Measurements from ENCODE around the gene VPS26A. TPM values are rescaled to one million over a fixed set of nuclear protein-coding genes. Genes with fewer than 3 reads are reported as not detected.

Gene VPS26A
- total RNA-seq, 1 experiment from 2014 or later: 37.4 TPM

DNA sequence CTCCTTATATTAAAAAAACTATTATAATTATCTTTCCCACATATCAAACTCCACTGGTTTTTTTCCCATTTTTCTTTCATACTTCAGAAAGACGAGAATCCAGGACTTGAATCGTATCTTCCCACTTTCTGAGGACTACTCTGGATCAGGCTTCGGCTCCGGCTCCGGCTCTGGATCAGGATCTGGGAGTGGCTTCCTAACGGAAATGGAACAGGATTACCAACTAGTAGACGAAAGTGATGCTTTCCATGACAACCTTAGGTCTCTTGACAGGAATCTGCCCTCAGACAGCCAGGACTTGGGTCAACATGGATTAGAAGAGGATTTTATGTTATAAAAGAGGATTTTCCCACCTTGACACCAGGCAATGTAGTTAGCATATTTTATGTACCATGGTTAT is 20.2 kb upstream of the VPS26A start:
- POLR2A ChIA-PET: no interaction called here
- no peak for TF ChIP-seq RELA (CRISPR knock-in tag; IDR thresholded peaks at IDR 0.05; ENCODE audit: borderline replicate concordance)
- no peak for TF ChIP-seq ZNF532 (CRISPR knock-in tag; IDR thresholded peaks at IDR 0.05; ENCODE audit: borderline replicate concordance)
- no peak for TF ChIP-seq ZNF121 (CRISPR knock-in tag; IDR thresholded peaks at IDR 0.05)
- TF ChIP-seq ZNF416 (CRISPR knock-in tag; IDR thresholded peaks at IDR 0.05): no peak

GRCh38 chr10:69104994-69105790 is 18.8 kb upstream of the VPS26A start:
- no peaks in the 10 kb centered on the region for H3K27me3 Mint-ChIP-seq (ENCODE audit: low read depth)
- ATAC-seq: no peak
- peaks cover 4% of the 10 kb centered on the region for H3K4me1 Mint-ChIP-seq
- no peak for DNase-seq (ENCODE audit: low spot score)
- no peaks in the 10 kb centered on the region for H3K9me3 Mint-ChIP-seq
- H3K4me3 Mint-ChIP-seq: no peak overlapping the region
- H3K36me3 Mint-ChIP-seq: no peaks in the 10 kb centered on the region
- no peak overlapping the region for H3K27ac Mint-ChIP-seq
- CTCF ChIA-PET: no interaction called here
- POLR2A ChIA-PET: no interaction called here
- TF ChIP-seq SMAD4 (CRISPR knock-in tag; IDR thresholded peaks at IDR 0.05): no peak
- TF ChIP-seq ZNF532 (CRISPR knock-in tag; IDR thresholded peaks at IDR 0.05; ENCODE audit: borderline replicate concordance): no peak
- no peak for TF ChIP-seq MYBL2 (CRISPR knock-in tag; IDR thresholded peaks at IDR 0.05)
- no peak for TF ChIP-seq TP53 (CRISPR knock-in tag; IDR thresholded peaks at IDR 0.05)
- TF ChIP-seq GRHL2 (CRISPR knock-in tag; IDR thresholded peaks at IDR 0.05; ENCODE audit: insufficient replicate concordance, severe bottlenecking): no peak
- no peak for TF ChIP-seq JAZF1 (CRISPR knock-in tag; IDR thresholded peaks at IDR 0.05)
- TF ChIP-seq, protein P1, sequence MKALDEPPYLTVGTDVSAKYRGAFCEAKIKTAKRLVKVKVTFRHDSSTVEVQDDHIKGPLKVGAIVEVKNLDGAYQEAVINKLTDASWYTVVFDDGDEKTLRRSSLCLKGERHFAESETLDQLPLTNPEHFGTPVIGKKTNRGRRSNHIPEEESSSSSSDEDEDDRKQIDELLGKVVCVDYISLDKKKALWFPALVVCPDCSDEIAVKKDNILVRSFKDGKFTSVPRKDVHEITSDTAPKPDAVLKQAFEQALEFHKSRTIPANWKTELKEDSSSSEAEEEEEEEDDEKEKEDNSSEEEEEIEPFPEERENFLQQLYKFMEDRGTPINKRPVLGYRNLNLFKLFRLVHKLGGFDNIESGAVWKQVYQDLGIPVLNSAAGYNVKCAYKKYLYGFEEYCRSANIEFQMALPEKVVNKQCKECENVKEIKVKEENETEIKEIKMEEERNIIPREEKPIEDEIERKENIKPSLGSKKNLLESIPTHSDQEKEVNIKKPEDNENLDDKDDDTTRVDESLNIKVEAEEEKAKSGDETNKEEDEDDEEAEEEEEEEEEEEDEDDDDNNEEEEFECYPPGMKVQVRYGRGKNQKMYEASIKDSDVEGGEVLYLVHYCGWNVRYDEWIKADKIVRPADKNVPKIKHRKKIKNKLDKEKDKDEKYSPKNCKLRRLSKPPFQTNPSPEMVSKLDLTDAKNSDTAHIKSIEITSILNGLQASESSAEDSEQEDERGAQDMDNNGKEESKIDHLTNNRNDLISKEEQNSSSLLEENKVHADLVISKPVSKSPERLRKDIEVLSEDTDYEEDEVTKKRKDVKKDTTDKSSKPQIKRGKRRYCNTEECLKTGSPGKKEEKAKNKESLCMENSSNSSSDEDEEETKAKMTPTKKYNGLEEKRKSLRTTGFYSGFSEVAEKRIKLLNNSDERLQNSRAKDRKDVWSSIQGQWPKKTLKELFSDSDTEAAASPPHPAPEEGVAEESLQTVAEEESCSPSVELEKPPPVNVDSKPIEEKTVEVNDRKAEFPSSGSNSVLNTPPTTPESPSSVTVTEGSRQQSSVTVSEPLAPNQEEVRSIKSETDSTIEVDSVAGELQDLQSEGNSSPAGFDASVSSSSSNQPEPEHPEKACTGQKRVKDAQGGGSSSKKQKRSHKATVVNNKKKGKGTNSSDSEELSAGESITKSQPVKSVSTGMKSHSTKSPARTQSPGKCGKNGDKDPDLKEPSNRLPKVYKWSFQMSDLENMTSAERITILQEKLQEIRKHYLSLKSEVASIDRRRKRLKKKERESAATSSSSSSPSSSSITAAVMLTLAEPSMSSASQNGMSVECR (CRISPR knock-in tag; IDR thresholded peaks at IDR 0.05; ENCODE audit: borderline replicate concordance): no peak
- no peak for TF ChIP-seq ETV6 (CRISPR knock-in tag; IDR thresholded peaks at IDR 0.05)
- TF ChIP-seq, protein P2, sequence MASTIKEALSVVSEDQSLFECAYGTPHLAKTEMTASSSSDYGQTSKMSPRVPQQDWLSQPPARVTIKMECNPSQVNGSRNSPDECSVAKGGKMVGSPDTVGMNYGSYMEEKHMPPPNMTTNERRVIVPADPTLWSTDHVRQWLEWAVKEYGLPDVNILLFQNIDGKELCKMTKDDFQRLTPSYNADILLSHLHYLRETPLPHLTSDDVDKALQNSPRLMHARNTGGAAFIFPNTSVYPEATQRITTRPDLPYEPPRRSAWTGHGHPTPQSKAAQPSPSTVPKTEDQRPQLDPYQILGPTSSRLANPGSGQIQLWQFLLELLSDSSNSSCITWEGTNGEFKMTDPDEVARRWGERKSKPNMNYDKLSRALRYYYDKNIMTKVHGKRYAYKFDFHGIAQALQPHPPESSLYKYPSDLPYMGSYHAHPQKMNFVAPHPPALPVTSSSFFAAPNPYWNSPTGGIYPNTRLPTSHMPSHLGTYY (CRISPR knock-in tag; IDR thresholded peaks at IDR 0.05): no peak
- TF ChIP-seq, protein P3, sequence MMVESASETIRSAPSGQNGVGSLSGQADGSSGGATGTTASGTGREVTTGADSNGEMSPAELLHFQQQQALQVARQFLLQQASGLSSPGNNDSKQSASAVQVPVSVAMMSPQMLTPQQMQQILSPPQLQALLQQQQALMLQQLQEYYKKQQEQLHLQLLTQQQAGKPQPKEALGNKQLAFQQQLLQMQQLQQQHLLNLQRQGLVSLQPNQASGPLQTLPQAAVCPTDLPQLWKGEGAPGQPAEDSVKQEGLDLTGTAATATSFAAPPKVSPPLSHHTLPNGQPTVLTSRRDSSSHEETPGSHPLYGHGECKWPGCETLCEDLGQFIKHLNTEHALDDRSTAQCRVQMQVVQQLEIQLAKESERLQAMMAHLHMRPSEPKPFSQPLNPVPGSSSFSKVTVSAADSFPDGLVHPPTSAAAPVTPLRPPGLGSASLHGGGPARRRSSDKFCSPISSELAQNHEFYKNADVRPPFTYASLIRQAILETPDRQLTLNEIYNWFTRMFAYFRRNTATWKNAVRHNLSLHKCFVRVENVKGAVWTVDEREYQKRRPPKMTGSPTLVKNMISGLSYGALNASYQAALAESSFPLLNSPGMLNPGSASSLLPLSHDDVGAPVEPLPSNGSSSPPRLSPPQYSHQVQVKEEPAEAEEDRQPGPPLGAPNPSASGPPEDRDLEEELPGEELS (CRISPR knock-in tag; IDR thresholded peaks at IDR 0.05): no peak
- TF ChIP-seq, protein P4, sequence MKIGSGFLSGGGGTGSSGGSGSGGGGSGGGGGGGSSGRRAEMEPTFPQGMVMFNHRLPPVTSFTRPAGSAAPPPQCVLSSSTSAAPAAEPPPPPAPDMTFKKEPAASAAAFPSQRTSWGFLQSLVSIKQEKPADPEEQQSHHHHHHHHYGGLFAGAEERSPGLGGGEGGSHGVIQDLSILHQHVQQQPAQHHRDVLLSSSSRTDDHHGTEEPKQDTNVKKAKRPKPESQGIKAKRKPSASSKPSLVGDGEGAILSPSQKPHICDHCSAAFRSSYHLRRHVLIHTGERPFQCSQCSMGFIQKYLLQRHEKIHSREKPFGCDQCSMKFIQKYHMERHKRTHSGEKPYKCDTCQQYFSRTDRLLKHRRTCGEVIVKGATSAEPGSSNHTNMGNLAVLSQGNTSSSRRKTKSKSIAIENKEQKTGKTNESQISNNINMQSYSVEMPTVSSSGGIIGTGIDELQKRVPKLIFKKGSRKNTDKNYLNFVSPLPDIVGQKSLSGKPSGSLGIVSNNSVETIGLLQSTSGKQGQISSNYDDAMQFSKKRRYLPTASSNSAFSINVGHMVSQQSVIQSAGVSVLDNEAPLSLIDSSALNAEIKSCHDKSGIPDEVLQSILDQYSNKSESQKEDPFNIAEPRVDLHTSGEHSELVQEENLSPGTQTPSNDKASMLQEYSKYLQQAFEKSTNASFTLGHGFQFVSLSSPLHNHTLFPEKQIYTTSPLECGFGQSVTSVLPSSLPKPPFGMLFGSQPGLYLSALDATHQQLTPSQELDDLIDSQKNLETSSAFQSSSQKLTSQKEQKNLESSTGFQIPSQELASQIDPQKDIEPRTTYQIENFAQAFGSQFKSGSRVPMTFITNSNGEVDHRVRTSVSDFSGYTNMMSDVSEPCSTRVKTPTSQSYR (CRISPR knock-in tag; IDR thresholded peaks at IDR 0.05): no peak

More for the DNA sequence above, 20.2 kb upstream of the VPS26A start:
- CTCF ChIA-PET: no interaction called here
- DNase-seq (ENCODE audit: low spot score) (no peak), ATAC-seq (no peak)
- H3K9me3 Mint-ChIP-seq: no peaks in the 10 kb centered on the region
- no peaks in the 10 kb centered on the region for H3K36me3 Mint-ChIP-seq
- H3K27ac Mint-ChIP-seq: no peak overlapping the region
- H3K4me3 Mint-ChIP-seq: no peak overlapping the region
- H3K27me3 Mint-ChIP-seq (ENCODE audit: low read depth): no peaks in the 10 kb centered on the region
- peaks cover 4% of the 10 kb centered on the region for H3K4me1 Mint-ChIP-seq
